ENCODE measurements around the gene MPO. TPM values are rescaled to one million over a fixed set of nuclear protein-coding genes. Genes with fewer than 3 reads are reported as not detected.

MPO gene
- polyA plus RNA-seq, 3 donors = 0.15 to 1.0 (median 0.34) TPM

DNA sequence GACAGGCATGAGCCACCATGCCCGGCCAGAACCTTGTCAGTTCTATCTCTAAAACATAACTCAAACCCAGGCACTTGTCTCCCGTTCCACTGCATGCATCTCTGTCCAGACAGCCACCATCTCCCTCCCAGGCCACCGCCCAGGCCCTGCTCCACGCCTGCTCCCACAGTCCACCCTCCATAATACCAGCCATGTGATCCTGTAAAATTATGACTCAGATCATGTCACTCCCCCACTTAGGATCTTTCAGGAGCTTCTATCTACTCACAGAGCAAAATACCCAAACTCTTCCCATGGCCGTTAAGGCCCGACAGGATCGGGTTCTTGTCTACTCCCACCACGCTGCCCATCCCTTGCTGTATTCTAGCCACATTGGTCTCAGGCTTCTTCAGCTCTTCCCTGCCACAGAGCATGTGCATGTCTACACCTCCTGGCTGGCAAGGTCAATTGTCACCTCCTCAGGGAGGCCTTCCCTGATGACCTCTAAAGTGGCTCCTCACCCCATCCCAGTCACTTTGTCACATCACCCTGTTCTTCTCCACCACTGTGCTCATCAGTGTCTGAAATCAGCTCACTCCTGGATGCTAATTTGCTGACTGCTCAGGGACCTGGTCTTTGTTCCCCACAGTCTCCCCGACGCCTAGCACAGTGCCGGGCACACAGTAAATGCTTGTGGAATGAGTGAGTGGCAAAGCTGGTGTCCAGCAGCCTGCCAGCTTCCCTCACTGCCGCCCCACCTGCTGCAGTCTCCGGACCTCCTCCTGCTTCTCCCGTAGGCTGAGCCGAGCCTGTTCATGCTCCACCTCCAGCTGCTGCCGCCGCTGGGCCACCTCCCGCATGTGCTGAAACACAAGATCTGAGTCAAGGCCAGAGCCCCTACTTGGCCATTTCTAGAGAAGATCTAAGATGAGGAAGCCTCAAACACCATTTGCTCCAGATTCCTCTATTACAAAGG lies 41.1 kb upstream of the MPO start:
- 88 to 92% (median 92%) methylated on average over 18 of the region's 18 CpGs for WGBS, 3 donors
- H3K27ac ChIP-seq (ENCODE audit: low read depth, low read length) = no peak overlapping the region

DNA sequence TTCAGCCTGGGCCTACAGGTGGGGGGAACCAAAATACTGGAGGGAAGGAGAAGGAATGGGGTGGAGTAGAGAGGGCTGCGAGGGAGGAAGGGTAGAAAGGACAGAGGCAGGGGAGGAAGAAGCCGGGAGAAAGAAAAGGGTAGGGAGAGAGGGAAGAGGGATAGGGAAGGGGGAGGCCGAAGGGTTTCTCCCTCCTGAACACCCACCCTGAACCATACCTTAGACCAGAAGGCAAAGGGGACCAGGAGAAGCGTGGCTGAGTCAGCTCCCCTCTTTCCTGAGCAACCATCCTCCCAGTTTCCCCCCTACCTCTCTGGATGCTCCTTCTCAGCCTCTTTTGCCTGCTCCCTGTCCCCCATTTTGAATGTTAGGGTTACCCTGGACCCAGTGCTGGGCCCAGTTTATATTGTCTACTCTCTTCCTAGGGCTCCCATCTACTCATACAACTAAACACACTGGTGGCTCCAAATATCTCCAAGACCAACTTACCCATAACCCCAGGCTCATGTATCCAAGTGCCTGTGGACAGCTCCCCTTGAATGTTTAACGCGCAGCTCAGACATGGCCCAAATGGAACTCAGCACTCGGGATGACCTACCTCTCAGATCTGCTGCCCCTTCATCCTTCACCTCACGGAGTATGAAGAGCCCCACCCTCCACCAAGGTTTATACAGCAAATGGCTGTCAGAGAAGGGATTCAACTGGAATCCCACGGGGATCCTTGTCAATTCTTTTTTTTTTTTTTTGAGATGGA lies 40.0 kb upstream of the MPO start:
- 90 to 92% (median 91%) methylated on average over 9 of the region's 9 CpGs for WGBS, 3 donors

GRCh38 chr17:58320163-58320558 lies 39.4 kb upstream of the MPO start:
- H3K27ac ChIP-seq (ENCODE audit: low read depth, low read length) = no peak overlapping the region
- 91 to 96% (median 95%) methylated on average over 7 of the region's 7 CpGs for WGBS, 3 donors

More for the DNA sequence above, 40.0 kb upstream of the MPO start:
- H3K27ac ChIP-seq (ENCODE audit: low read depth, low read length) = no peak overlapping the region

DNA sequence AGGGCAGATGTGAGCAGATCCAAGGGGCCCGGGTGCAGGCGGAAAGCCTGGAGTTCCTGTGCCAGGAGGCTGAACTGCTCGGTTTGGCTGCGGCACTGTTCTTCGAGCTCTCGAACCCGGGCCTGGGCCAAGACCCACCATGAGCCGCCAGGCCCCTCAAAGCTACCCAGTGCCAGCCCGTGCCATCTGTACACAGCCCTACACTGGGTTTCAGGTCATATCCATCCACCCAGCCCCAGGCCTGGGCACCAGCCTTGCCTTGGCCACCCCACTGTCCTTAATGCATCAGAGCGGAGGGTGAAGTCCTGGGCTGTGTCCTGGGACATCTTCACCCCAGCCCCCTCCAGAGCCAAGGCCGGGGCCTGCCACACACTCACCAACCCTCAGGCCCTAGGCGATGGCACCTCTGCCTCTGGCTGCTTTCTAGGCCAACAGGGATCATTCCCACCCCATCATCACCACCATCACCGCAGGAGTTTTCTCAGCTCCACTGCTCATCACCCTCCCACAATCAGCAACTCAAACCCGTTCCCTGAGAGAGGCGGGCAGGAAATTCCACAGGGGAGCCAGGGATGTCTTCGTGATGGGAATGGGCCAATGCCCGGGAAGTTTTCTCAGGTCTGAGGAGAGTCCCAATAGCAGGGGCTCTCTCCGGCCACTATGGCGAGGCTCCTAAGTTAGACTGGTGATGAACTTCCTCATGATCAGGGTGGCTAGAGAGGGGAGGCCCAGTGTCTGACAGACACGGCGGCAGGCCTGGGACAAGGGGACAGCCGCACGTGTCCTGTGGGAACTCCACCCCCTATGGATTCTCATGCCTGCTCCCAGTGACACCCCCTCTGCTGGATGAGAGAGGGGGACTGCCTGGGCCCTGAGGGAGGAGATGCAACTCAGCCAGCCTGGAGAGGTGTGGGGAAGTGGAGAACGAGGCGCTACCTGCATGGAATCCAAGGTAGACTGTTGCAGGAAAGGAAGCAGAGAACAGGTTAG lies 38.7 kb upstream of the MPO start:
- H3K27ac ChIP-seq (ENCODE audit: low read depth, low read length) = no peak overlapping the region
- WGBS, 3 donors = 84 to 87% (median 86%) methylated on average over 22 to 25 of the region's 25 CpGs

- 74 to 82% (median 78%) methylated on average over 7 of the region's 7 CpGs for WGBS, 3 donors
- H3K27ac ChIP-seq (ENCODE audit: low read depth, low read length) = no peak overlapping the region
Measured at GRCh38 chr17:58318627-58319172, 38.0 kb upstream of the MPO start.

GRCh38 chr17:58318065-58318481 lies 37.3 kb upstream of the MPO start:
- WGBS, 3 donors = 92 to 96% (median 92%) methylated on average over 9 of the region's 9 CpGs

DNA sequence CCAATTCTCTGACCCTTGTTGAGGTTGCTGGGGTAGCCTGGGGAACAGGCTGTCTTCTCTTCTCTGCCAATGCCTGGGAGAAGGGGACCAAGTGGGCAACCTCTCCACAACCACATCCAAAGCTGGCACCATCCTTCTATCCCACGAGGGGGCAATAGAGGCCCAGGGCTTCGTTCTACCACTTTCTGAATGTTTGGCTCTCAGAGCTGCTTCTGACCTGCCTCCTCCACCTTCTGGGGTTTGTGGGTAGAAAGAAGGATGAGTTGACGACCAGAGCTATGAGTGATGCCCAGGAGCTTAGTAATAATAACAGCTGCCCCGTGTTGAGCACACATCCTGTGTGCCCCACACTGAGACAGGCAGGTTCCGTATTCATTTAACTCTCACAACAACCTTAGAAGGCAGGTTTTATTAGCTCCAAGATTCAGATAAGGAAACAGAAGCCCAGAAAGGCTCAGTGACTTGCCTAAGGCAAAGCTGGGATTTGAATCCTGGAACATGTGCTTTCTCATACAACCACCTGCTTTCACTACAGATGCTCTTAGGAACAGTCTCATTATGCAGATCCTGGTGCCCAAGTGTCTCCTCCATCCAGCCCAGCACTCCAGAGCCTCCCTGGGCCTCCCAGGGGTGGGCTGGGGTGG lies 36.8 kb upstream of the MPO start:
- H3K27ac ChIP-seq (ENCODE audit: low read depth, low read length) = no peak overlapping the region
- 25 to 29% (median 26%) methylated on average over 5 of the region's 5 CpGs for WGBS, 3 donors

More at GRCh38 chr17:58318065-58318481, 37.3 kb upstream of the MPO start:
- H3K27ac ChIP-seq (ENCODE audit: low read depth, low read length) = no peak overlapping the region

DNA sequence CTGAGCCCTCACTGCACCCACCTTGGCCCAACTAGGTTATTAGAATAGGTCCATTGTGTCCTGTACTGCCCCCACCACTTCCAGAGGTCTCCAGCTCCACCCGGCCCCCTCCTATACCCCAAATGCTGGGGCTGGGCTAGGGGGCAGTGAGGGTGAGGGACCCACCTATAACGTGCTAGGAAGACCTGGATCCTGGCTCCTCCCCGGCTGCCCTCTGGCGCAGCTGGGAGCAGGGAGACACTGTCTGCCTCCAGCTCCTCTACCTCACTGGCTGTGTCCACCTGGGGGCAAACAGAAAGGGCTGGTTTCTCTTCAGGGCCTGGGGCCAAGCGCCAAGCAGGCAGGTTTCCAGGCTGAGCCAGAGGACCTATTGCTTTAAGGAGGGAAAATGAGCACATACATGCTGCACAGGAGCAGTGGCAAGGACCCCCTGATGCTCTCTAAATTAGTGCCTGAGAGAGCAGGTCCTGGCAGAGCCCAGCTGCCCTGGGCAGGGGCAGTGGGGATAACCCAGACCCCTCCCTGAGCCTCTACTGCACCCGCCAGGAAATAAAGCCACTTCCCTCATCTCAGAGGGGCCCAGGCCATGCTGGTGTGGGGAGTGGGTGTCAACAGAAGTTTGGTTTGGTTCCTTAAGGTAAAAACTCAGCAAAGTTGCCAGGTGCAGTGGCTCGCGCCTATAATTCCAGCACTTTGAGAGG lies 35.7 kb upstream of the MPO start:
- 84 to 93% (median 89%) methylated on average over 8 of the region's 8 CpGs for WGBS, 3 donors

DNA sequence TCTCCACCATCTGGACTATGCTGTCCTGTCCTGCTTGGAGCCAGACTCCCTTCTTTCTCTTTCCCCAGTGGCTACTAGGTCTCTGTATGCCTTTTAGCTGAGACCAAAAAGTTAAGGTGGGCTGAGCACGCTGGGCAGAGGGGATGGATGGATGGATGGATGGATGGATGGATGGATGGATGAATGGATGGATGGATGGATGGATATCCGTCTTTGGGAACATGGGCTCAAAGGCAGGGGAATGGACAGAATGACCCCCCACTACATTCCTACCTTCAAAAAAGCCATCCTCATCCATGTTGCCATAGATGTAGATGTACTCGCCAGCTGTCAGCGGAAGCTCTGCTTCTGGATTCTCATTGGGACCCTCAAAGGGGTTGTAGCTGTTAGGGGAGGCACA lies 35.0 kb upstream of the MPO start:
- 94 to 95% (median 94%) methylated on average over 4 of the region's 4 CpGs for WGBS, 3 donors
- no peak overlapping the region for H3K27ac ChIP-seq (ENCODE audit: low read depth, low read length)

More for the DNA sequence above, 35.7 kb upstream of the MPO start:
- H3K27ac ChIP-seq (ENCODE audit: low read depth, low read length) = no peak overlapping the region

- WGBS, 3 donors = 91 to 93% (median 92%) methylated on average over 6 of the region's 6 CpGs
- H3K27ac ChIP-seq (ENCODE audit: low read depth, low read length) = no peak overlapping the region
Measured at GRCh38 chr17:58315281-58315711, 34.6 kb upstream of the MPO start.

DNA sequence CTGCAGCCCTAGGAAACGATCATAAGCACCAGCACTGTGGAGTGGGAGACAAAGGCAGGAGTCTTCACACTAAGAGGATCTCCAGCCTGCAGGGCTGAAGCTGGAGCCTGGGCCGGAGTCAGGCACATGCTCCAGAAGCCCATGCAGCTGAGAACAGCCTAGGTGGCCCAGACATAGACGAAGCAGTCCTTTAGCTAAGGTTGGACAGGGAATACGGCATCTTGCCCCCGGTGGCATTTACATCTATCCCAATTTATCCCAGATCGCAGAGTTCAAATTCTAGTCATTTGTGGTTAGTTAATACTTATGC lies 33.9 kb upstream of the MPO start:
- no peak overlapping the region for H3K27ac ChIP-seq (ENCODE audit: low read depth, low read length)
- 86 to 91% (median 86%) methylated on average over 6 of the region's 6 CpGs for WGBS, 3 donors

DNA sequence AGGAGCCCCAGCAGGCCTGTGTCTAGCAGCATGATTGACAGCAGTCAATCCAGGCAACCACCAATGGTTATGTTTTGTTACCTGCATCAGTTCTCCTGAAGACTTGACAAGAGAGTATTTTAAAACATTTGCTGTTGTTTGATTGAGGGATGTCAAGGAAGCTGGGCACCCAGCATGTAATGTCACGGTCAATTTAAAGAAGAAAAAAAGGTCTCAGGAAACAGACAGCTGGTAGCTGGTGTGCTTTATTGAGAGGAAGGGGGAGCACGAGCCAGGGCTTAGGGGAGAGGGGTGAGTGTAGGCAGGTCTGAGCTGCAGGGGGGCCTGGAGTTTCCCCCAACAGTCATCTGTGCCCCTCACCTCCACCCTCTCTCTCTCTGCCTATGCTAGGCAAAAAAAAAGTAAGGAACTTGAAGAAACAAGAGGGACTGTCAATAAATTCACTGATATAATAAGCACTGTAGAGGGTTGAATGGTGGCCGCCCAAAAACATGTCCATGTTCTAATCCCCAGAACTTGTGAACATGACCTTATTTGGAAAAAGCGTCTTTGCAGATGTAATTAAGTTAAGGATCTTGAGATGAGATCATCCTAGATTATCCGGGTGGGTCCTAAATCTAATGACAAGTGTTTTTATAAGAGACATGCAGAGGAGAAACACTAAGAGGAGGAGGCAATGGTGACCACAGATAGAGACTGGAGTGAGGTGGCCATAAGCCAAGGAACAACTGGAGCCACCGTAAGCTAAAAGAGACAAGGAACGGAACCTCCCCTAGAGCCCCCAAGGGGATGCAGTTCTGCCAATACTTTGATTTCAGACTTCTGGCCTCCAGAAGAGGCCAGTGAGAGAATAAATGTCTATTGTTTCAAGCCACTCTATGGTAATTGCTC lies 33.3 kb upstream of the MPO start:
- no peak overlapping the region for H3K27ac ChIP-seq (ENCODE audit: low read depth, low read length)
- 67 to 86% (median 69%) methylated on average over 7 of the region's 7 CpGs for WGBS, 3 donors

GRCh38 chr17:58312829-58313228 lies 32.1 kb upstream of the MPO start:
- H3K27ac ChIP-seq (ENCODE audit: low read depth, low read length) = no peak overlapping the region
- 43 to 63% (median 54%) methylated on average over 1 of the region's 1 CpG for WGBS, 3 donors

DNA sequence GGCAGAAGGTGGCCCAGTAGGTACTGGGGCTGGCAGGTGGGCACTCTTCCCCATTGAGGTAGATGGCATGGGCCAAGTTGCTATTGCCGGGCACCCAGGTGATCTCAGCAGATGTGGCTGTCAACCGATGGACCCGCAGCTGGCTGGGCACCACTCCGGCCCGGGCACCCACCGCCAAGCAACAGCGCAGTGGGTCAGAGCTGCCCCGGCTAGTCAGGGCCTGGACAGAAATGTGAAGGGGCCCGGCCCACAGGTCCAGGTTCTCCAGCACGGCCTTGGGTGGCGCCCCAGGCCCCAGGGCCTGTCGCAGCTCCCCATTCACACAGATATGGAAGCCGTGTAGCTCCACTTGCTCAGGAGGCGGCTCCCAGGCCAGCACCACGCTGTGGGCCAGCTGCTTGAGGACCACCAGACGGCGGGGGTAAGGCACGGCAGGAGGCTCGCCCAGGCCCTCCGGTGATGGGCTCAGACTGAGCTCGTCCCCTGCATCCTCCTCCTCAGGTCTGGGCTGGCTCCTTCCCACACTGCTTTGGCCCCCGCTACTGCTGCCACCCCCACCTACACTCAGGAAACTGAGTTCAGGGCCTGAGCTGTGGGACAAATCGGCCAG lies 31.4 kb upstream of the MPO start:
- H3K27ac ChIP-seq (ENCODE audit: low read depth, low read length) = no peak overlapping the region
- WGBS, 3 donors = 89 to 91% (median 91%) methylated on average over 21 to 23 of the region's 23 CpGs

- WGBS, 3 donors = 90 to 96% (median 92%) methylated on average over 9 of the region's 9 CpGs
- no peak overlapping the region for H3K27ac ChIP-seq (ENCODE audit: low read depth, low read length)
Measured at GRCh38 chr17:58311429-58311894, 30.7 kb upstream of the MPO start.
